Stimulated activated CD8-positive, alpha-beta memory T cell treated with anti-CD3 and anti-CD28 coated beads, Interleukin-7, amount 100 ng/mL, for 24 hours (primary cell): ENCODE results near the gene CENPX.

Source experiments
- DNase-seq: peaks from one replicate; pipeline ENCODE4 v3.0.0-alpha.2; 2020; ENCODE audit warnings: low read depth

Gene CENPX

GRCh38 chr17:82023447-82024241 lies 966 bp upstream of the CENPX start:
- DNase-seq = no peak

DNA sequence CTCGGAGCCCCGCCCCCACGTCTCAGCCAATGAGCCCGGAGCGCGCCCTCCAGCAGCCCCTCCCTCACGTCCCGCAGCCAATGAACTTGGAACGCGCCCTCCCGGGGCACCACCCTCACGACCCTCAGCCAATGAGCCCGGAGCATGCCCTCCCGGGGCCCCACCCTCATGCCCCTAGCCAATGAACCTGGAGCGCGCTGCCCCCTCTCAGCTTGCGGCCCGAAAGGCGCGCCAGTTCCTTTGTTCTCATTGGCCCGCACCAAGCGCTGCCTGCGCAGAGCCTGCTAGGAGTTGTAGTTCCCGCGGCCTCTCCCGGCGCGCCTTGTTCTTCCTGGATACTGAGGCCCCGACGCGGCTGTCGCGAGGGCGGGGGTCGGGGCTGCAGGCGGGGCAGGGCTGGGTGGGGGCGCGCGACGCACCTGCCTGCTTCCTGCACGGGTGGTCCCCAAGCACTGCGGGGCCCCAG lies 336 bp upstream of the CENPX start, which contains the start of gene LRRC45:
TSS of gene LRRC45 (plus strand) at position 325 of the 466 bp plus-strand sequence. CDS start 339 bp downstream, outside the sequence.
- DNase-seq = peak; percentile 99

GRCh38 chr17:82021900-82022309 lies 773 bp downstream of the CENPX start:
- DNase-seq = no peak

DNA sequence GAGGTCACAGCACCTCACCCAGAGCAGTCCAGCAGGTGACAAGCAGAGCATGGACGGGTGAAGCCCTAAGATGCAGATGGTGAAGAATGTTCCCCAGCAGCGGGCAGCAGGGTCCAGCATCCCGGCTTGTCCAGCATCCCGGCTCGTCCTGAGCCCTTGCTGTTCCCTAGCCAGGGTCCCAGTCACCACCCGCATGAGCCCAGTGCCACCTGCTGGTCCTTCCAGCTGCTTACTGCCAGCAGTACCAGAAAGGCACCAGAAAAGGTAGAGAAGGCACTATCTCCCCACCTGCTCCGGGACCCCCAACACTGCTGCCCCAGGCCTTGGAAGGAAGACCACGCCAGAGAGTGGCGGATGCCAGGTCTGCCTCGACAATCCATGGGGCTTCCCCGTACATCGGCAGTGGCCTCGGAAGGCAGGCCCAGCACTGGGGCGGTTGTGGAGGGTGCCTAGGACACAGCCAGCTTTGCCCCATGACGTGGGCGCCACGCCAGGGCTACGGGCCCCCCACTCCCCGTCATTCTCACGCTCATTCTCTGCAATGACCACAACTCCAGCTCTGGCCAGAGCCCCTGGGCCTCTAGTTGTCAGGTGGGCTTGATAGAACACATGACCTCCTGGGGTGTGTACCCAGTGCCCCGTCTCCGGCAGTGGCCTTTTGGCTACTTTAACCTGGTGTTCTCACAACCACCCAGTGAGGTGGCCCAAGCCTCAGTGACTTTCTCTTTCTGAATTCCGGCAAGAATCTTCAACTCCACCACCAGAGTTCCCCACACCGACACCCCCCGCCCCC lies 1.4 kb downstream of the CENPX start:
- no peak for DNase-seq

DNA sequence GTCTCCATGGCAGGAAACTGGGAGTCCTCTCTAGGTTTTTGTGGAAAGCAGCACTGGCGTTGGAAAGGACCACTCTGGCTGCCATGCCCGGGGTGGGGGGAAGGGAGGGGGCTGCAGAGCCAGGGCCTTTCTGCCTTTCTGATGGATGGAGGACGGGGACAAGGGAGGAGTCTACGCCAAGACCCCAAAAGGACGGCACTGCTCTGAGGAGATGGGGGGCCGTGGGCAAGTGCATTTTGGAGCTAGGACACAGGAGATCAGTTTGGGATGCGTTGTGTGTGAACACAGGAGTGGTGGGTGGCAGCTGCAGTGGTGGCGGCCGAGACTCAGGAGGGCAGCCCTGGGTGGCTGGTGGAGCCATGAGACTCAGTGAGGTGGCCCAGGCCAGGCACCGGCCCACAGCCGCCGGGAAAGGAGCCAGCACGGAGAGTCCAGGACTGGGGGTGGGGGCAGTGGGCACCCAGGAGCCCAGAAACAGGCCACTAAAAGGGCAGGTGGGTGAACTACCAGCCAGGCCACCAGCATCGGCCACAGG lies 2.0 kb downstream of the CENPX start:
- no peak for DNase-seq

DNA sequence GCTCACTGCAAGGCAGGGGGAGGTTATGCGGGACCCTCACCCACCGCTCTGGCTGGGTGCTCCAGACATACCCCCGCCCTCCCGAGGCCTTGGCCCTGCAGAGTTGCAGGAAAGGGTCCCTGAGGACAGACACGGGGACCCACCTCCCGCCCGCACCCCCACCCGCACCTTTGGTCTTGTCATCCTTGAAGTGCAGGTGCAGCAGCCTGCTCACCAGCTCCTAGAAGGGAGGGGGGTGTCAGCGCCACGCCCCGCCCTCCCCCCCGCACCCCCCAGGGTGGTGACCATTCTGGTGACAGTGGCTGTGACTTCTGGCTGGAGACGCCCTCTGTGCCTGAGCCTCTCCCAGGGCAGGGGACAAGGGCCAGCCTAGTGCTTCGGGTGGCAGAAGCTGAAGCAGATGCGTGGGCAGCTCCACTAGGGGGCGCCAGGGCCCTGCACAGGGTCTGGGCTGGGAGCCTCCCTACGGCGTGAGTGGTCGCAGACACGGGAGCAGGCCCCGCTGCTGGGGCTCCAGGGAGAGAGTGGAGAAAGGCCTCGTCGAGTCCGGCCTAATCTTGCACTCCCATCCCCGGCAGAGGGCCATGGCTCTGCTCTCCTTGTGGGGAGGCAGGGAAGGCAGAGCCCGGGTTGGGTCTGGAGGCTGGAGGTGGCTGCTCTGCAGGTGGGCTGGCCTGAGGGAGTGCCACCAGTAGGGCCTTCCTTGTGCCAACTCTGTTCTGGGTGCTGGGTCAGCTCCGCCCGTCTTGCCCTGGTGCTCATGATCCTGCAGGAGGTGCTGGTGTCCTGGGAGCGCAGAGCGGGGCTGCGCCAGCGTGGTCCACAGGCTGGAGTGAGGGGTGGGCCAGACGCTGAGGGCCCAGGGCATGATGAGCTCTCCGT lies 2.7 kb downstream of the CENPX start:
- peak; percentile 37 for DNase-seq

DNA sequence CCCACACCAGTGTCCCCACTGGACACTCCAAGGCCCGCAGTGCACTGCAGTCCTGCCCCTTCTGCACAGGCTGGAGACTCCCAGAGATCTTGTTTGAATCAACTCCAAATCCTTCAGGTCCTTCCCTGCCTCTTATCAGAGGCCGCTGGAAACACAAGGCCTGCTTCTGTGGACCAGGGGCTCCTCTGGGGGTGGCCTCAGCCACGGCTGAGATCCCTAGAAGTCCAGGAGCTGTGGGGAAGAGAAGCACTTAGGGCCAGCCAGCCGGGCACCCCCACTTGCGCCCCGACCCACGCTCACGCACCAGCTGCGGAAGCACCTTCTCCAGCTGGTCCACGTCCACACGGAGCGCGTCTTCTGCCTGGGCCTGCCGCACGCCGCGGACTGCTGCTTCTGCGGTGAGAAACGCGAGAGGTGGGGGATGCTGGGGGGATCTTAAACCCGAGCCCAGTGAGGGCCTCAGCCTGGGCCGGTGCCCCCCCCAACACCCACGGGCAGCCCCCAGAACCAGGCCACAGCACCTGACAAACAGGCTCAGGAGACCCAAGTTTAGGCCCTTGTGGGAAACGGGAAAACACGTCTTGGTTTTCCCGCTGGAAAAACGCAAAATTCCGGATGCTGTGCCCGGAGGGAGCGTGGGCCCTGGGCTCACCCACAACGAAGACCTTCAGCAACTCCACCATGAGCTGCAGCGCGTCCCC lies 3.5 kb downstream of the CENPX start:
- DNase-seq = no peak

GRCh38 chr17:82018152-82018988 lies 4.3 kb downstream of the CENPX start:
- DNase-seq = no peak

DNA sequence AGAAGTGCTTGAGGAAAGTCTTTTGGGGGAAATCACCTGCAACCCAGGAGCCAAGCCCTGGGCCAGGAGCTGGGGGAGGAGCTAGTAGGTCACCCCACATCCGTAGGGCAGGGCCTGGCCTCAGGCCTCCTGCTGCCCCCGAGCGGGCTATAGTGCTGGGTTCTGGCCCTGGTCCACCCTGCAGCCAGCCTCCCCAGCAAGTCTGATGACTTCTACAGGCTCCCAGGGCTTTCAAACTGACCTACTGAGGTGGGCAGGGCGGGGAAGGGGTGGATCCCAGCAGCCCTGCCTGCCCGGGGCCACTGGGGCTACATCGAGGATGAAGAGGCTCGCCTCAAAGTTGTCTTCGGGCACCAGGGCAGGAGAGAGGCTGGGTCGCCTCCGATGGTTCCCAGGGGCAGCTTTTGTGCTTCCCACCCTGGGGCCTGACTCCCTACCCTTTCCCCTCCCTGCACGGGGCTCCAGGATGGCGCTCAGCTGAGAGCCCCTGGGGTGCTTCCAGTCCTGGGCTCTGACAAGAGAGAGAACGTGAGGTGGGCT lies 5.0 kb downstream of the CENPX start:
- DNase-seq = no peak

GRCh38 chr17:82016875-82017459 lies 5.7 kb downstream of the CENPX start:
- no peak for DNase-seq

DNA sequence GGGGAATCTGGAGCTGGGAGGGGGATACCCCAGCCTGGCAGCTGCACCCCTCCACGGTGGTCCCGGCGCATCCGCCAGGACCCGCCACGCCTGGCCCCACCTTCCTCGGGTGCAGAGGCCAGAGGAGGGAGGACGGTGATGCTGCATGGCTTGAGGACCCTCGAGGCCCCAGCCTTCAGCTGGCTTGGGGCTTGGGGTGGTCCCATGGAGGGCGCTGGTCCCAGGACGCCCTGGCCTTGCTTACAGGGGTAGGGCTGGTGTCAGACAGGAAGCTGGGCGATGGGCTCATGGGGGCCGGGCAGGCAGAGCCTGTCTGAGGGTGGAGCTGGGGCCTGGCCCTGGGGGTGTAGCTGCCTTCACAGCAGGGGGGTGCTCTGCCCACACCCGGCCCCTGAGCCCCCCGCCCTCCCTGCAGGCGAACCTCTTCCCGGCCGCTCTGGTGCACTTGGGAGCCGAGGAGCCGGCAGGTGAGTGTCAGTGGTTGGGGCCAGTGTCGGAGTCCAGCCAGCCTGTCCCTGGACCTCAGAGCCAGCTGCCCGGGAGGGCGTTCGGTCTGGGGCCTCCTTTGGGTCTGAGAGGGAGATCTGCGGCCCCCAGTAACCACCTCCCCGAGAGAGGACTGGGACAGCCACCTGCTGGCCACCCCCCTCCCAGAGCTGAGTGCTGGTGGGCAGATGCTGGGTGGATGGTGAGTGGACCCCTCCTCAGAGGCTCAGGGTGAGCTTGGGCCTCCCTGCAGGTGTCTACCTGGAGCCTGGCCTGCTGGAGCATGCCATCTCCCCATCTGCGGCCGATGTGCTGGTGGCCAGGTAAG lies 6.4 kb downstream of the CENPX start:
- DNase-seq = no peak

DNA sequence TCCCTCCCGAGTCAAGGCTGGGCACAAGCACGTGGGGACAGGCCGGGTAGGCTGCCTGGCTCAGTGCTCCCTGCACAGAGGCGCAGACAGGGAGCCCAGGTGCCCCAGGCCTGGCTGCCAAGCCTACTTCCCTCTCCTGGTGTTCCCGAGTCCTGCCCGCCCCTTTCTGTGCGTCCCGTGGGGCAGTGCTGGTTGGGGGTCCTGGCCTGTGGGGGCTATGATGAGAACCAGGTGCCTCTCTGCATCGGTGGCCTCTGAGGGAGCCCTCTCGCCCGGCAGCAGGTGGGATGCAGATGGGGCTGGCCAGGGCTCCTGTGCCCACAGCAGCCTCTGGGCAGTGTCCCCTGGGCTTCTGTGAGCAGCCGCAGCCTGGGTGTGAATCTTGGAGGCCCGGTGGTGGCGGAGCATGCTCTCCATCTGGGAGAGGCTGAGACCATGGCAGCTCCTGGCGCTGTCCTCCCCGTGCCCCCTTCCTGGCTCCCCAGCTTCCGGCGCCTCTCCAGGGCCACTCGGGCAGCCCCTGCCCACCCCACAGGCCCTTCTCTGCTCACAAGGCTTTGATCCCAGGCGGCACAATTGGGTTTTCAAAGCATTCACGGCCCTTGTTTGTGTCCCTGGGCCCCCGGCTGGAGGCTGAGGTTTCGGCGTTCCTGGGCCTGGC lies 7.2 kb downstream of the CENPX start:
- DNase-seq = no peak

DNA sequence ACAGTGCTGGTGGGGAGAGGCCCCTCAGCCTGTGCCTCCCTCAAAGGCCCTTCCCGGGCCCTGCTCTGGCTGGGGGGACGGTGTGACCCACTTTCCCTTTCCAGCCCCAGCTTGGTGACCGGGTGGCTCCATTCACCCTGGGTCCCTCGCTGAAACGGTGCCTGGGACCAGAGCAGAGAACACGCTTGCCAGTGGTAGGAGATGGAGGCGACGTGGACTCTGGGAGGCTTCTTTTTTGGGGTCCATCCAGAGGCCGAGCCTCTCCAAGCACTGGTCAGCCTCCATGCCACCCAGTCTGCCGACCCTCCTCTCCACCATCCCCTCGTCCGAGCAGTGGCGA lies 7.7 kb downstream of the CENPX start:
- DNase-seq = no peak

DNA sequence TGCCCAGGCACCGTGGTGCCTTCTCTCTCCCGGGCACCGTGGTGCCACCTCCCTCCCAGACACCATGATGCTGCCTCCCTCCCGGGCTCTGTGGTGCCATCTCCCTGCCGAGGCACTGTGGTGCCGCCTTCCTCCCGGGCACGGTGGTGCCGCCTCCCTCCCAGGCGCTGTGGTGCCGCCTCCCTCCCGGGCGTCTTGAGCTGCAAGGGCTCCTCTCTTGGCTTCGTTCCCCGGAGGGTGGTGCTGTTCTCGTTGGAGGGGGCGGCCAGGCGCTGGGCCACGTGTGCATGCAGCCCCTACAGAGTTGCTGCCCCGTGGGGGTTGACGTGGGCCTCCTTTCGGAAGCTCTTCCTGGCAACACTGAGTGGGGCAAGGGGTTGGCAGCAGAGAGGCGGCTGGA lies 8.2 kb downstream of the CENPX start:
- no peak for DNase-seq

- no peak for DNase-seq
These were observed 8.8 kb downstream of the CENPX start for GRCh38 chr17:82013772-82014321.

DNA sequence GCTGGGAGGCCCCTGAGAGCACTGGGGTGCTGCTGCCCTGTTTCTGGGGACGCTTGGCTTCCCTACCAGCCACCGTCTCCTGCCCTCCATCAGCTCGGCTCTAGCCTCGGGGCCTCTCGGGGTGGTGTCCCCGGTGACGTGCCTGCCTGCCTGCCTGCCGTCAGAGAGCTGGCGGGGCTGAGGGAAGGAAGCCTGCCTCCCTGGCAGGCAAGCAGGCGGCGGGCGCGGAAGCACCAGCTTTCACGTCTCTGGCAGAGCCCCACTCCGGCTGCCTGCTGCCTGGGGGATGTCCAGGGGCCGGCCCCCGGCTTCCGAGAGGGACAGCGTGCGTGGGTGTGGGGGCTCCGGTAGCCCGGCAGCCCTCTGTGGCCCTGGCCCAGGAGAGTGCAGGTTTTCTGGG lies 9.3 kb downstream of the CENPX start:
- DNase-seq = no peak

DNA sequence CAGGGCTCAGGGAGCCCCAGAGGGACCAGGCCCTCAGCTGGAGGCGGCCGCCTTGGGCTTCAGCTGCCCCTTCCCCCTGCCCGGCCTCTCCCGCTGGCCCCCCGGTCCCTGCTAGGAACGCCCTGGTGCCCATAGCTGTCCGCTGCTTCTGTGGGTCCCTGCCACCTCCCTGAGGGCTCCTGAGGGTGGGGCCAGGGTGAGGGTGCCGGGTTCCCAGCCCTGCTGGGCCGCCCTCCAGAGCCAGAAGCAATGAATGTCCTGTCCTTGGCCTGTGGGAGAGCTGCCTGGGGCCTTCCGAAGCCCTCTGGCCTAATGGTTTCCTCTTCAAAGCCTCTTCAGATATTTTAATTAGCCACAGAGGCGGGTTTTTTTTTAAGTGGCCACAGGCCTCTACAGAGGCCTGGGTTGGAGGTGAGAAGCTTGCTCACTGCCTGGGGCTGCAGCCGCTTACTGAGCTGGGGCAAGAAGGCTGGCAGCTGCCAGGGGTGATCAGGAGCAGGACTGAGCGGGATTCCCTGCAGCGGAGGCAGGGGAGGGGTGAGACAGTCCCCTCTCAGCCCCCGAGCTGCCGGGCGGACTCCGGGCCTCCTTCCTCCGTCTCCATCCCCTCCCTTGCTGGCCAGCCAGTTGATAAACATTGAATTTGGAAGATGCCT lies 9.9 kb downstream of the CENPX start:
- DNase-seq = no peak

DNA sequence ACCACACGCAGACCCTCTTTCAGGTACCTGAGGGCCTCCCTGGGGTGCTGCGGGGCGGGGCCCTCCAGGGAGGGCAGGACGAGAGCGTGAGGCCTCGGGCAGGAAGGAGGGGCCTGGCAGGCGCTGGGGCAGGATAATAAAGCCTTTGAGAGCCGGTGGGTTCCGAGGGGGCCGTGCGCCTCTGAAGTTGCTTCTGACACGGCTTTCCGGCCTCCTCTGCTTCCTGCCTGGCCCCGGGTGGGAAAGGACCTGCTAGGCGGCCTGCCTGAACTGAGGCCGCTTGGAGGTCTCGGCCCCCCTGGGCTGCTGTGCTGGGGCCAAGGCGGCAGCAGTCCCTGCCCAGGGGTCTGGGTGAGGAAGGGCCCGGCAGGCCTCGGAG lies 10.4 kb downstream of the CENPX start:
- DNase-seq = no peak
